Measurements from ENCODE around the gene CASKIN1.

- TF ChIP-seq YY1 (IDR thresholded peaks at IDR 0.05; ENCODE audit: insufficient read depth, insufficient read length) (no peak), ZNF274 (IDR thresholded peaks at IDR 0.05; ENCODE audit: low read depth, low read length) (no peak)
Measured at GRCh38 chr16:2243781-2244180, 47.4 kb upstream of the CASKIN1 start.

All from NT2/D1 (cell line).